Prostate gland (tissue), 2 donors: ENCODE measurements around the gene ROBO1.

Experiments
- CTCF ChIP-seq, 4 experiments: fragments of 200-600 bp in 2 of 4; fragments of 450-650 bp in 2 of 4; sonication (generic) in 2 of 4; IDR thresholded peaks; 1 replicate in 3 of 4; 2 replicates in 1 of 4; pipeline ENCODE4 v1.5.1; 2016 to 2019; ENCODE audit warnings: antibody characterized with exemption in 4 of 4, mild to moderate bottlenecking in 2 of 4, moderate library complexity in 2 of 4
- POLR2A ChIP-seq: fragments of 450-650 bp; IDR thresholded peaks from one replicate; pipeline ENCODE4 v1.6.1; 2016; ENCODE audit warnings: antibody characterized with exemption, mild to moderate bottlenecking

GRCh38 chr3:79364784-79365183 is 403.0 kb downstream of the ROBO1 start:
- TF ChIP-seq CTCF (IDR thresholded peaks at IDR 0.05), result no peak
- no peak for TF ChIP-seq POLR2A
